Measurements from ENCODE around the gene ATG7.

The ATG7 gene

GRCh38 chr3:11552289-11553264, 280.4 kb downstream of the ATG7 start:
- no peak for DNase-seq (ENCODE audit: low spot score)
- no peak for TF ChIP-seq CTCF (IDR thresholded peaks at IDR 0.05; ENCODE audit: borderline replicate concordance, control extremely low read depth, extremely low read depth, insufficient read depth, missing control alignments)
- in situ Hi-C loops (cut with MboI; ENCODE audit: low sequenced_read_pairs, unreplicated experiment) = no loop called here

GRCh38 chr3:11553436-11554235, 281.4 kb downstream of the ATG7 start:
- in situ Hi-C loops (cut with MboI; ENCODE audit: low sequenced_read_pairs, unreplicated experiment) = no loop called here
- DNase-seq (ENCODE audit: low spot score) = no peak
- TF ChIP-seq CTCF (IDR thresholded peaks at IDR 0.05; ENCODE audit: borderline replicate concordance, control extremely low read depth, extremely low read depth, insufficient read depth, missing control alignments) = no peak

DNA sequence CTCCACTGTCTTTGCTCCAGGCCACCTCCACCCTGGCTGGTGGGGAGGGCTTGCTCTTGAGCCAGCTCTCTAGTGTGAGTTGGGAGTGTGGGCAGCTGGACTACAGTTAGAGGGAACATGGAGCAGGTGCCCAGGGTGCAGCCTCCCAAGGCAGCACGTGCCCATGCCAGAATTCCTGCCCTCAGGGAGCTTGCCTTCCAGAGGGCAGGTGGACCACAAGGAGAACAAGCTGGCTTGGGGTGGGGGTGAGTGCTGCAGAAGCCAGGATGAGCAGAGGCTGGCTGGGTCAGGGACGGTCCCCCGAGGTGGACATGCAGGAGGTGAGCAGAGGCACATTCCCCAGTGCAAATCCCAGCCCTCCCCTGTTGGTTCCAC, 282.0 kb downstream of the ATG7 start:
- TF ChIP-seq CTCF (IDR thresholded peaks at IDR 0.05; ENCODE audit: borderline replicate concordance, control extremely low read depth, extremely low read depth, insufficient read depth, missing control alignments) = no peak
- in situ Hi-C loops (cut with MboI; ENCODE audit: low sequenced_read_pairs, unreplicated experiment) = no loop called here

GRCh38 chr3:11554666-11555065, 282.5 kb downstream of the ATG7 start:
- in situ Hi-C loops (cut with MboI; ENCODE audit: low sequenced_read_pairs, unreplicated experiment) = no loop called here

More for the DNA sequence above, 282.0 kb downstream of the ATG7 start:
- DNase-seq (ENCODE audit: low spot score) = no peak

GRCh38 chr3:11555211-11555782, 283.1 kb downstream of the ATG7 start:
- in situ Hi-C loops (cut with MboI; ENCODE audit: low sequenced_read_pairs, unreplicated experiment) = no loop called here
- DNase-seq (ENCODE audit: low spot score) = no peak
- no peak for TF ChIP-seq CTCF (IDR thresholded peaks at IDR 0.05; ENCODE audit: borderline replicate concordance, control extremely low read depth, extremely low read depth, insufficient read depth, missing control alignments)

More at GRCh38 chr3:11554666-11555065, 282.5 kb downstream of the ATG7 start:
- TF ChIP-seq CTCF (IDR thresholded peaks at IDR 0.05; ENCODE audit: borderline replicate concordance, control extremely low read depth, extremely low read depth, insufficient read depth, missing control alignments) = no peak
- DNase-seq (ENCODE audit: low spot score) = no peak

Measured in GM13976 (cell line).